OCI-LY7 (cell line): Measurements from ENCODE around the gene TTC14. TPM values are rescaled to one million over a fixed set of nuclear protein-coding genes. Genes with fewer than 3 reads are reported as not detected.

Experiments
- BruUV-seq: library from RNA; stranded (reverse); fragments of 400-500 nt; replicated peaks from 2 replicates; lab custom pipeline; 2021; lab: Mats Ljungman, UMichigan
- CTCF ChIA-PET: fragments of 300-600 bp; sonication (Branson Sonifier 250); formaldehyde crosslinking; loops from one replicate; lab custom pipeline; 2022; ENCODE audit warnings: antibody characterized with exemption; ENCODE audit not compliant: unreplicated experiment; lab: Charles Lee
- POLR2A ChIA-PET: fragments of 300-600 bp; sonication (Branson Sonifier 250); formaldehyde crosslinking; loops from one replicate; lab custom pipeline; 2022; ENCODE audit warnings: antibody characterized with exemption; lab: Charles Lee
- DNase-seq: peaks from one replicate; pipeline ENCODE4 v3.0.0-alpha.2; 2015; ENCODE audit warnings: low spot score
- H2AFZ ChIP-seq: fragments of 200-600 bp; sonication (generic), shearing (Covaris generic); 2 replicates; pipeline ENCODE4 v1.6.1; 2014; ENCODE audit warnings: mild to moderate bottlenecking, antibody characterized with exemption, low read length, moderate library complexity
- H3K27ac ChIP-seq: fragments of 200-600 bp; sonication (generic); 2 replicates; pipeline ENCODE4 v1.5.1; 2014; ENCODE audit warnings: mixed run types, low read depth, mild to moderate bottlenecking, moderate library complexity, low read length, inconsistent platforms; ENCODE audit not compliant: poor library complexity, severe bottlenecking
- H3K36me3 ChIP-seq: fragments of 200-600 bp; sonication (generic); 2 replicates; pipeline ENCODE4 v1.6.1; 2014; ENCODE audit warnings: mild to moderate bottlenecking, antibody characterized with exemption, low read length, moderate library complexity, mixed read lengths; ENCODE audit not compliant: insufficient read depth
- H3K4me1 ChIP-seq: fragments of 200-600 bp; sonication (generic); 2 replicates; pipeline ENCODE4 v1.5.1; 2014; ENCODE audit warnings: mild to moderate bottlenecking, low read length; ENCODE audit not compliant: insufficient read depth, poor library complexity, severe bottlenecking
- H3K4me2 ChIP-seq: fragments of 200-600 bp; sonication (generic); 2 replicates; pipeline ENCODE4 v1.6.1; 2014; ENCODE audit warnings: mild to moderate bottlenecking, low read length
- H3K4me3 ChIP-seq: fragments of 200-600 bp; sonication (generic); 2 replicates; pipeline ENCODE4 v1.5.1; 2014; ENCODE audit warnings: mild to moderate bottlenecking, low read depth, low read length; ENCODE audit not compliant: poor library complexity, severe bottlenecking
- H3K79me2 ChIP-seq: fragments of 200-600 bp; sonication (generic); 2 replicates; pipeline ENCODE4 v1.6.1; 2016; ENCODE audit warnings: low read depth, mild to moderate bottlenecking, low read length, moderate library complexity, mixed read lengths; ENCODE audit not compliant: insufficient read depth
- H3K9me2 ChIP-seq: fragments of 200-600 bp; sonication (generic); 2 replicates; pipeline ENCODE4 v1.6.1; 2016; ENCODE audit warnings: mild to moderate bottlenecking, low read length, mixed read lengths; ENCODE audit not compliant: insufficient read depth
- H3K9me3 ChIP-seq: fragments of 200-600 bp; sonication (generic); 2 replicates; pipeline ENCODE4 v1.6.1; 2014; ENCODE audit warnings: mild to moderate bottlenecking, mixed run types, low read length, mixed read lengths
- H4K20me1 ChIP-seq: fragments of 200-600 bp; sonication (generic); 2 replicates; pipeline ENCODE4 v1.6.1; 2014; ENCODE audit warnings: mild to moderate bottlenecking, antibody characterized with exemption, low read length, moderate library complexity, mixed read lengths; ENCODE audit not compliant: insufficient read depth
- CTCF ChIP-seq: fragments of 200-600 bp; sonication (generic); conservative IDR thresholded peaks from 2 replicates; pipeline ENCODE4 v1.5.1; 2014; ENCODE audit warnings: mild to moderate bottlenecking, antibody characterized with exemption, low read length, moderate library complexity, mixed read lengths
- EZH2phosphoT487 ChIP-seq: fragments of 200-600 bp; sonication (generic); IDR thresholded peaks from 2 replicates; pipeline ENCODE4 v1.6.1; 2018; ENCODE audit warnings: low read depth, borderline replicate concordance, mild to moderate bottlenecking, mixed run types, antibody characterized with exemption, low read length, moderate library complexity, mixed read lengths
- intact Hi-C: fragments of 100-400 bp; cut with micrococcal nuclease; formaldehyde crosslinking; loops from one replicate; pipeline ENCODE4 v1.10.0; 2022; ENCODE audit not compliant: unreplicated experiment
- total RNA-seq, 2 experiments: library from RNA; depleted of rRNA in 1 of 2; stranded (reverse); fragments of >200 nt in 1 of 2; shearing (Covaris generic) in 1 of 2; gene quantifications; 2 replicates each; pipeline ENCODE4 v1.2.3, GENCODE V29; 2014 to 2022

The TTC14 gene
- total RNA-seq, 2 experiments from 2014 or later, result 52.4 to 72.9 TPM

GRCh38 chr3:180619723-180620122, 17.8 kb downstream of the TTC14 start:
- POLR2A ChIA-PET, result interaction anchor here (0.6 to 1.0 kb wide), 2 partner anchors 11 to 18 kb away, joined by 3 to 4 read pairs; partner anchors contain the start of gene TTC14
- TF ChIP-seq EZH2phosphoT487 (no peak), CTCF (no peak)
- BruUV-seq, result no TSS peak
- H4K20me1 ChIP-seq, result no peaks in the 10 kb centered on the region
- H3K4me3 ChIP-seq, result no peak overlapping the region
- H3K4me2 ChIP-seq, result no peak overlapping the region
- no peak for DNase-seq
- H3K4me1 ChIP-seq, result no peaks in the 10 kb centered on the region
- H3K9me2 ChIP-seq, result no peaks in the 10 kb centered on the region
- peaks cover 27% of the 10 kb centered on the region for H3K36me3 ChIP-seq
- CTCF ChIA-PET, result no interaction called here
- no peaks in the 10 kb centered on the region for H3K79me2 ChIP-seq
- no peak overlapping the region for H3K27ac ChIP-seq
- H3K9me3 ChIP-seq, result no peaks in the 10 kb centered on the region
- intact Hi-C loops, result no loop called here
- H2AFZ ChIP-seq, result no peak overlapping the region

- Histone ChIP-seq H3K4me1 (no peaks in the 10 kb centered on the region), H3K4me2 (no peak overlapping the region), H4K20me1 (no peaks in the 10 kb centered on the region), H3K36me3 (peaks cover 28% of the 10 kb centered on the region), H3K79me2 (no peaks in the 10 kb centered on the region), H3K9me2 (no peaks in the 10 kb centered on the region), H2AFZ (no peak overlapping the region), H3K4me3 (no peak overlapping the region), H3K27ac (no peak overlapping the region), H3K9me3 (no peaks in the 10 kb centered on the region)
- DNase-seq, result no peak
- CTCF ChIA-PET, result no interaction called here
- POLR2A ChIA-PET, result no interaction called here
- no TSS peak for BruUV-seq
- intact Hi-C loops, result no loop called here
- TF ChIP-seq EZH2phosphoT487 (no peak), CTCF (no peak)
Measured at GRCh38 chr3:180624714-180625113, 22.8 kb downstream of the TTC14 start.

- H3K4me1 ChIP-seq, result no peaks in the 10 kb centered on the region
- ChIA-PET POLR2A (interaction anchor here (0.6 kb wide), 1 partner anchor 35 kb away, joined by 4 read pairs; no protein-coding TSS in a partner anchor), CTCF (no interaction called here)
- no peak overlapping the region for H3K27ac ChIP-seq
- no peaks in the 10 kb centered on the region for H3K79me2 ChIP-seq
- H3K4me3 ChIP-seq, result no peak overlapping the region
- BruUV-seq, result no TSS peak
- no peaks in the 10 kb centered on the region for H3K9me3 ChIP-seq
- H3K36me3 ChIP-seq, result peaks cover 28% of the 10 kb centered on the region
- H3K4me2 ChIP-seq, result no peak overlapping the region
- no peaks in the 10 kb centered on the region for H3K9me2 ChIP-seq
- TF ChIP-seq EZH2phosphoT487, result no peak
- no peak for TF ChIP-seq CTCF
- H2AFZ ChIP-seq, result no peak overlapping the region
- no peaks in the 10 kb centered on the region for H4K20me1 ChIP-seq
- intact Hi-C loops, result no loop called here
- no peak for DNase-seq
Measured at GRCh38 chr3:180626844-180627243, 24.9 kb downstream of the TTC14 start.
